GM20431 (cell line): Measurements from ENCODE around the gene LRRC70.
"Not testable (repeated sequence)": the region's sequence is repeated elsewhere in the genome, so short reads cannot be mapped to it uniquely, and the experiment has no call there.

ENCODE experiments used
- in situ Hi-C: fragments of 300-500 bp; cut with MseI, MboI; formaldehyde crosslinking; loops from one replicate; pipeline ENCODE4 v1.15.0; 2020; ENCODE audit warnings: low sequenced_read_pairs; ENCODE audit not compliant: unreplicated experiment

The LRRC70 gene

DNA sequence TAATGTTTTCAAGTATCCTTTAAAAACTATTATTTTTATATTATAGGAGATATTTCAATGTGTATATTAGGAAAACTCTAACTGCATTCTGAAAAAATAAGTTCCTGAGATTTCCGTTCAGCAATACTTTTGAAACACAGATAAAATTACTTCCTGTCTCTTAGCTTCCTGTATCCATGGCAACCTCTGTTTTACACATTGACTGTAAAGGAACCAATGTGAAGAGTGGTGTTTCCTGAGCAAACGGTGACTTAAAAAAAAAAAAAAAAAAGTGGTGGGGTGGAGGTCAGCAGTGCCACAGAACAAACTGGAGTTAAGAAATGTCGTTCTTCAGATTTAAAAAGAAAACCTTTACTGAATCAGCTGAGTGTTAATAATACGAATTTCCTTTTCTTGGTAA, at the start of gene LRRC70:
Gene LRRC70 (plus strand): TSS at position 280 of the 400 bp plus-strand sequence. CDS start 620 bp downstream, outside the sequence.
- in situ Hi-C loops = no loop called here

DNA sequence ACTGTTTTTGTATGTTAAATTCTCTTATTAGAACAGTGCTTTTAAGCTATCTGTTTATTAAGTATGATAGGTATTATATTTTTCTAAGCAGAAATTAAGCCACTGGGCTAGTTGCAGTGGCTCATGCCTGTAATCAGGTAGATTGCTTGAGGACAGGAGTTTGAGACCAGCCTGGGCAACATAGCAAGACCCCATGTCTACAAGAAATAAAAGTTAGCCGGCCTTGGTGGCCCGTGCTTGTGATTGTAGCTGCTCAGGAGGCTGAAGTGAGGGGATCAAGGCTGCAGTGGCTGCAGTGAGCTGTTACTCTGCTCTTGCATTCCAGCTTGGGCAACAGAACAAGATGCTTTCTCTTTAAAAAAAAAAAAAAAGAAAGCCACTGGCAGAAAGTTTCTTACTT, 45.0 kb upstream of the LRRC70 start:
- in situ Hi-C loops = no loop called here

- in situ Hi-C loops = no loop called here
These were observed 44.0 kb upstream of the LRRC70 start for GRCh38 chr5:62534461-62535236.

- in situ Hi-C loops = no loop called here
These were observed 42.4 kb upstream of the LRRC70 start for GRCh38 chr5:62536232-62536631.

GRCh38 chr5:62536783-62537182, 41.8 kb upstream of the LRRC70 start:
- in situ Hi-C loops = no loop called here

DNA sequence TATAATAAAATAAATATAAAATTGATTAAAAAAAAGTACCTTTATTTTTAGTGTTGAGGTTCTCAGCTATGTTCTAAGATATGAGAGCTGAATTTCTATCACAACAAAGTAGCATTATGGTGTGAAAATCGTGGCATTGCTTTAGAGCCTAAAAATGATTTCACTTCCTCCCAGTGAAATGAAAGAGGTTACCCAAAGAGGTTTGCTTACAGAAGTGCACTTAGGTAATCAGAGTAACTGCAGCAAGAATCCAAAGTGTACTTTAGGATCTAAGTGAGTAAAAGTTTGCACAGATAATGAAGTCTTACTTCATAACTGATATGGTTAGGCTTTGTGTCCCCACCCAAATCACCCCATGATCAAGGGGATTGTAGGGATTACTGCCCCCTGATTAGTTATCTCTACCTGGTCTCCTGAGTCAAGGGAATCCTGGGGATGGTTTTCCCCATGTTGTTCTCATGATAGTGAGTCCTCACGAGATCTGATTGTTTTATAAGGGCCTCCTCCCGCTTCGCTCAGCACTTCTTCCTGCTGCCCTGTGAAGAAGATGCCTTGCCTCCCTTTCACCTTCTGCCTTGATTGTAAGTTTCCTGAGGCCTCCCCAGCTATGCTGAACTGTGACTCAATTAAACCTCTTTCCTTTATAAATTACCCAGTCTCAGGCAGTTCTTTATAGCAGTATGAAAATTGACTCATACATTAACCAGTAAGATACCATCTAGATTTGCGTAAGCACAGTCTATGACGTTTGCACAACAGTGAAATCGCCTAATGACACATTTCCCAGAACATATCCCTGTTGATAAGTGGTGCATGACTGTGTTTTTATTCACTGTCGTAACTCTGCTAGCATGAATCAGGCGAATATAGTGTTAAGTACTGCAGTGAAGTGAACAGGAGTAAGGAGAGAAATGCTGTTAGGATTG, 40.3 kb upstream of the LRRC70 start:
- in situ Hi-C loops = no loop called here

- in situ Hi-C loops = no loop called here
These were observed 35.9 kb upstream of the LRRC70 start for GRCh38 chr5:62542720-62543119.

DNA sequence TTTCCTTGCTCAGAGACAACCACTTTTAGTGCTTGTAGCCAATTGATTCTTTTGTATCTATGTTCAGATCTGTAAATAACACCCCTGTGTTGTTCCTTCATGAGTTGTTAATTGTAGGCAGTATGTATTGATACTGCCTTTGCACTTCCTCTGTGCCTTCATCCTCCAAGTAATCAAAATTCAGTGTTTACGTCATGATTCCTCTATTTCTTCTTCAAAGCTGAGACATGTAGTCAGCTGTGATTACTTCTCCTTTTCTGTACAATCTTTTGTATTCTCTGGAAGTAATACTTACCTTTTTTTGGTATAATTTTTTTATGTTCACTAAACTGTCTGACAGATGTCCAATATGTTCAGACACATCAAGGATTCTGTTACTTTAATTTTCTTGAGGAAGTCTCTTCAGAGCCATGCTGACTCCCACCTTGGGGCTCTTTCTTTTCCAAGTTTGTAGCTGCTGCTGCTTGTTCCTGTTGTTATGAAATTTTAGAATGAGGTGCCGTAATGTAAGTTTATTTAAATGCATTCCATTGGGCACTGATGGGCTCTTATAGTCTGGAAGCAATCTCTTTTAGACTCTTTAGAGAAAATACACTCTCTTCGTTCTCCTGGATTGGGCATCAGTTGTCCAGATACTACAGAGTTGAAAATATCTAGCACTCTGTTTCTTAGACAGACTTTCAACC, 30.5 kb upstream of the LRRC70 start:
- in situ Hi-C loops = no loop called here

DNA sequence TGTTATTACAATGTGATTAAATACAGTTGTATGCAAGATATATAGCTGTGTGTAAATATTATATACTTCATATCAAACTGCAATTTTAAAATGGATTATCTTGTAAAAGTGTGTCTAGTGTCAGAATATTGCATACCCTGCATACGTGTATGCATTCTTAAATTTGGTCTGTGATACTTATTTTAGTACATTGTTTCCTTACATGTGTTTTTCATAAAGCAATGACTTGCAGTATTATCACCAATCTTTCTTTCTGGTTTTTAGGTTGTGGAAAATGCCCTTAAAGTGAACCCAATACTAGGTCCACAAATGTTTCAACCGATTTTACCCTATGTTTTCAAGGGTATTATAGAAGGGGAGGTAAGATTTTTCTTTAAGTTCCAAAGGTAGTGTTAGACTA, 28.5 kb upstream of the LRRC70 start:
- in situ Hi-C loops = no loop called here

- in situ Hi-C loops = no loop called here
These were observed 22.7 kb upstream of the LRRC70 start for GRCh38 chr5:62555930-62556329.

GRCh38 chr5:62558941-62559340, 19.7 kb upstream of the LRRC70 start:
- in situ Hi-C loops = no loop called here

DNA sequence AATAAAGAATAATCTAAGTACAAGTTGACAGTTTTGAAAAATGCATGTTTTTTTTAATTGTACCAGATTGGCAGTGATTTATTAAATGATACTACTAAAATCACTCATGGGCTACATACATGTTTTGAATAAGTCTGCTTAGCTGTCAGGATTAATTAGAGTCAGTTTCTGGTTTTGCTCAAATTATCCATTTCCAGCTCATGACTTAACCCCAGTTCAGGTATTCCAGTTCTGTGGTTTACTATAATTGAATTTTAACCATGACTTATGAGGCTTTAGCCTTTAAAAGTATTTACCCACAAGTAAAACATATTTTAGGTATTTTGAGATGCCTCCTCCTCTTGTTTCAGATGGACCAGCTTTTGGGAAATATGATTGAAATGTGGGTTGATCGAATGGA, 17.8 kb upstream of the LRRC70 start:
- in situ Hi-C loops = no loop called here

GRCh38 chr5:62561896-62562295, 16.7 kb upstream of the LRRC70 start:
- in situ Hi-C loops = no loop called here

GRCh38 chr5:62562867-62563266, 15.8 kb upstream of the LRRC70 start:
- in situ Hi-C loops = no loop called here

- in situ Hi-C loops = no loop called here
These were observed 14.5 kb upstream of the LRRC70 start for GRCh38 chr5:62564101-62564500.

- in situ Hi-C loops = not testable (repeated sequence)
These were observed 12.9 kb upstream of the LRRC70 start for GRCh38 chr5:62565740-62566139.

- in situ Hi-C loops = no loop called here
These were observed 10.5 kb upstream of the LRRC70 start for GRCh38 chr5:62568143-62568542.

DNA sequence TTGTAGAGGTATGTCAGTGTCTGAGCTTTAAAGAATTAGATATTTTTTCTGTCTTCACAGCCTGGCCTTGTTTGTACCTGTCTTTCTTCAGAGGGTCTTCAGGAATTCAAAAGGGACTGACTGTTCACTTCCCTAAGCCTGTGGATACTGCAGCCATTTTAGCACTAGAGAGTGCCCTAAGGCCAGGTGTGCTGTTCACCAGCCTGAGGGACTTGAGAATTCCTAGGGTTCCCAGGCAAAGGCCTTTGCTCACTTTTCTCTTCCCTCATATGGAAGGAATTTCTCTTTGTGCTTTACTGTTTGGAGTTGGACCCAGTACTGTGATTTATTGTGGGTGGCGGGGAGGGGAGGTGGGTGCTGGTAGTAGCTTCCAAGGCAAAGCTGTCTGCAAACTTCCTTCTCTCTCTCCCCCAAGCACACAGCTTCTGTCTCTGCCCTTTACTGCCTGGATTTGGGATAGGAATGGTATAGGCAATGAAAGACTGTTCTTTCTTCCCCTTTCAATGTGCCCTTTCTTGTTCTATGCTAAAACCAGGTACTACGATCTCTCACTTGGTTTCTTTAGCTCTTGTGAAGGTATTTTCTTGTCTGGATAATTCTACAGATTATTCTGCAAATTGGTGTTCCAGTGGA, 9.7 kb upstream of the LRRC70 start:
- in situ Hi-C loops = no loop called here

DNA sequence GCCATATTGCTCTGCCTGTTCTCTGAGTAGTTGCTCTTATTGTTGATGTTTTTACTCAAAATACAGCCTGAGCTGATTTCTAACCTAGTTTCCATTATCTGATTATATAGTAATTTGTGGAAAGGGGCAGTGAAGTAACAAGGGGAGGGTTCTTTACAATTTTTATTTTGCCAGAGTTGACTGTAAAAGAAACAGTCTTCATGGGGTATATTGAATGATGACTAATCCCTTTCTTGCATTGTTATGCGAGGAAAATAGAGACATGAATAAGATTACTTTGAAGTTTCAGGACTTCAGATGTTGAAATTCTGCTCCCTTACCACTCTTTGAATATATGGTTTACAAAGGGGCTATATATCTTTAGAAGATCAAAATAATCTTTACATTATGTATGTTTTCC, 9.1 kb upstream of the LRRC70 start:
- in situ Hi-C loops = no loop called here

DNA sequence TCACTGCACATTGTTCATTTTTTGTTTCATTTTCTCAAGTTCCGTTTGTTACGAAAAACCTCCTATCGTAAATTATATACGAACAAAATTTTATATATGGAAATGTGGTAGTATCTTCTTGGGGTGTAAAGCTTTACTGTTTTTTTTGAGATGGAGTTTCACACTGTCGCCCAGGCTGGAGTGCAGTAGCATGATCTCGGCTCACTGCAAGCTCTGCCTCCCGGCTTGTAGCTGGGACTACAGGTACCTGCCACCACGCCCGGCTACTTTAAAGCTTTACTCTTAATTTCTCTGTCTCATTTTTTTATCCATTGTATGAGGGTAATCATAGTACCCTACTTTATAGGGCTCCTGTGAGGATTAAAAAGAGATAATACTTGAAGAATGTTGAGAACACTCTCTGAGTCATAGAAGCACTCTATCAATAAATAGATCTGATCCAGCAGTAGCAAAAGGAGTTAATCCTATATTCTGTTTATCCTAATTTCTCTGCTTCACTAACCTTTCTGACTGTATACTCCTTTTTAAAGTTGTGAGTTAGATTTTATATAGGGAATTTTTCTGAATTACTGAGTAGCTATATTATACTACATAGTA, 5.6 kb upstream of the LRRC70 start:
- in situ Hi-C loops = no loop called here
